Spleen (tissue), 11 donors: ENCODE results near the gene CDC42BPA. TPM values are rescaled to one million over a fixed set of nuclear protein-coding genes. Genes with fewer than 3 reads are reported as not detected.
A peak's percentile ranks its signal among the peaks of the same experiment; 100 is the strongest.

Experiments
- DNase-seq: peaks from one replicate; pipeline ENCODE4 v3.0.0-alpha.2; 2020
- H3K27ac ChIP-seq, 8 donors: fragments of 200-600 bp; sonication (generic) in 7 of 8; 1 replicate in 4 of 8; 2 replicates in 4 of 8; pipeline versions ENCODE4 v1.5.0 to v1.8.0; 2016 to 2021; ENCODE audit warnings: inconsistent platforms in 4 of 8, mild to moderate bottlenecking in 4 of 8, moderate library complexity in 1 of 8
- H3K27me3 ChIP-seq, 7 donors: fragments of 200-600 bp; sonication (generic) in 6 of 7; replicated peaks in 1 of 7; 1 replicate in 4 of 7; 2 replicates in 3 of 7; pipeline versions ENCODE4 v1.5.0 to v1.8.0; 2016 to 2021; ENCODE audit warnings: inconsistent platforms in 3 of 7, mild to moderate bottlenecking in 1 of 7
- H3K36me3 ChIP-seq, 6 donors: fragments of 200-600 bp; sonication (generic) in 5 of 6; 1 replicate in 4 of 6; 2 replicates in 2 of 6; pipeline versions ENCODE4 v1.5.0 to v1.8.0; 2016 to 2021; ENCODE audit warnings: inconsistent platforms in 2 of 6
- H3K4me1 ChIP-seq, 6 donors: fragments of 200-600 bp; sonication (generic) in 5 of 6; 1 replicate in 3 of 6; 2 replicates in 3 of 6; pipeline versions ENCODE4 v1.5.0 to v1.8.0; 2016 to 2021; ENCODE audit warnings: inconsistent platforms in 3 of 6
- H3K4me3 ChIP-seq, 8 donors: fragments of 200-600 bp; sonication (generic) in 7 of 8; 1 replicate in 4 of 8; 2 replicates in 4 of 8; pipeline versions ENCODE4 v1.5.0 to v1.8.0; 2016 to 2021; ENCODE audit warnings: inconsistent platforms in 4 of 8, mild to moderate bottlenecking in 4 of 8, moderate library complexity in 2 of 8
- H3K9me3 ChIP-seq, 8 donors: fragments of 200-600 bp; sonication (generic) in 7 of 8; 1 replicate in 4 of 8; 2 replicates in 4 of 8; pipeline versions ENCODE4 v1.5.0 to v1.8.0; 2016 to 2021; ENCODE audit warnings: inconsistent platforms in 4 of 8
- CTCF ChIP-seq, 11 experiments: fragments of 200-600 bp in 7 of 11; fragments of 450-650 bp in 4 of 11; sonication (generic) in 4 of 11; IDR thresholded peaks in 8 of 11; conservative IDR thresholded peaks in 3 of 11; 1 replicate in 7 of 11; 2 replicates in 4 of 11; pipeline versions ENCODE4 v1.4.0 to v1.8.0; 2016 to 2021; ENCODE audit warnings: antibody characterized with exemption in 11 of 11, inconsistent platforms in 4 of 11, mild to moderate bottlenecking in 1 of 11
- POLR2A ChIP-seq, 3 donors: fragments of 450-650 bp; IDR thresholded peaks; one replicate each; pipeline ENCODE4 v1.5.1; 2017; ENCODE audit warnings: antibody characterized with exemption in 3 of 3, mild to moderate bottlenecking in 1 of 3
- POLR2AphosphoS5 ChIP-seq, 3 donors: sonication (generic); formaldehyde crosslinking; IDR thresholded peaks; one replicate each; pipeline ENCODE4 v1.5.1; 2017; ENCODE audit warnings: antibody characterized with exemption in 3 of 3
- WGBS, 5 donors: extraction: QIAGEN DNeasy Blood & Tissue Kit in 3 of 5; methylation state at CpG; one replicate each; pipeline versions ENCODE4 v1.1.5 to v1.1.7; 2013 to 2018; 5-methylcytosine and 5-hydroxymethylcytosine counted together
- intact Hi-C: fragments of 100-400 bp; cut with DNase I; formaldehyde crosslinking; loops from one replicate; pipeline ENCODE4 v1.15.0; 2023; ENCODE audit warnings: low total_unique reads
- polyA plus RNA-seq, 3 donors: library from polyadenylated mRNA; stranded (reverse); fragments of 200-250 nt; gene quantifications; one replicate each; pipeline ENCODE4 v1.2.1, GENCODE V29; 2013
- total RNA-seq, 7 donors: library from RNA; depleted of rRNA in 3 of 7; stranded (reverse); fragments of >200 nt in 3 of 7; fragmentation: NEBNext Ultra II Directional in 4 of 7; extraction: Animal tissue kit (Norgen Biotek cat#: 25700) in 4 of 7; gene quantifications; one replicate each; pipeline versions ENCODE4 v1.1.0 to v1.2.1, GENCODE V29; 2016 to 2021
- donor health status: healthy with polysubstance abuse.
- donor health status: DM: no; HTN: no; CAD: no; lungs with moderate emphysema.
- donor health status: DM: no; HTN: no; CAD: no.
- donor health status: Bipolar disorder and iron deficiency.
- donor health status: healthy.
- donor health status: DM: no; HTN: no; CAD: no.
- donor health status: DM: yes; HTN: yes; CAD: no.

The CDC42BPA gene
- total and polyA plus RNA-seq, 10 donors: 1.1 to 36.4 (median 27.6) TPM

GRCh38 chr1:226985839-226986463, 332.3 kb downstream of the CDC42BPA start:
- WGBS, 5 donors: 92 to 95% (median 93%) methylated on average over 24 to 25 of the region's 25 CpGs
- Histone ChIP-seq H3K4me1 (peaks cover 7 to 49% (median 29%) of the 10 kb centered on the region in 6 donors), H3K27me3 (no peaks in the 10 kb centered on the region), H3K9me3 (no peaks in the 10 kb centered on the region), H3K36me3 (peaks cover 0 to 72% (median 55%) of the 10 kb centered on the region in 6 donors), H3K4me3 (no peak overlapping the region), H3K27ac (no peak overlapping the region)
- DNase-seq: peak; percentile 58
- TF ChIP-seq POLR2A (IDR thresholded peaks at IDR 0.05): no peak
- TF ChIP-seq POLR2AphosphoS5 (IDR thresholded peaks at IDR 0.05): peak in 1 of 3 donors; percentile 23
- intact Hi-C loops: no loop called here

GRCh38 chr1:226985239-226985838, 333.0 kb downstream of the CDC42BPA start:
- peaks cover 7 to 49% (median 26%) of the 10 kb centered on the region in 6 donors for H3K4me1 ChIP-seq
- TF ChIP-seq POLR2AphosphoS5 (IDR thresholded peaks at IDR 0.05): no peak
- no peak for TF ChIP-seq POLR2A (IDR thresholded peaks at IDR 0.05)
- TF ChIP-seq CTCF (IDR thresholded peaks at IDR 0.05 in 8 of 11, conservative IDR thresholded peaks at IDR 0.05 in 3 of 11): no peak
- intact Hi-C loops: no loop called here
- H3K4me3 ChIP-seq: no peak overlapping the region
- H3K27me3 ChIP-seq: no peaks in the 10 kb centered on the region
- 88 to 92% (median 90%) methylated on average over 18 to 20 of the region's 20 CpGs for WGBS, 5 donors
- H3K27ac ChIP-seq: no peak overlapping the region
- peak; percentile 52 for DNase-seq
- peaks cover 0 to 78% (median 56%) of the 10 kb centered on the region in 6 donors for H3K36me3 ChIP-seq
- H3K9me3 ChIP-seq: no peaks in the 10 kb centered on the region

- Histone ChIP-seq H3K27ac (no peak overlapping the region), H3K36me3 (peaks cover 0 to 85% (median 60%) of the 10 kb centered on the region in 6 donors), H3K4me1 (peaks cover 2 to 49% (median 20%) of the 10 kb centered on the region in 6 donors), H3K9me3 (no peaks in the 10 kb centered on the region), H3K4me3 (no peak overlapping the region), H3K27me3 (no peaks in the 10 kb centered on the region)
- WGBS, 5 donors: 81 to 88% (median 83%) methylated on average over 14 to 18 of the region's 18 CpGs
- DNase-seq: peak; percentile 70
- no peak for TF ChIP-seq POLR2A (IDR thresholded peaks at IDR 0.05)
- no peak for TF ChIP-seq CTCF (IDR thresholded peaks at IDR 0.05 in 8 of 11, conservative IDR thresholded peaks at IDR 0.05 in 3 of 11)
- peak in 1 of 3 donors; percentile 36 for TF ChIP-seq POLR2AphosphoS5 (IDR thresholded peaks at IDR 0.05)
- intact Hi-C loops: no loop called here
Observed at GRCh38 chr1:226984521-226985238, 333.6 kb downstream of the CDC42BPA start.

GRCh38 chr1:226983992-226984364, 334.3 kb downstream of the CDC42BPA start:
- DNase-seq: peak; percentile 60
- no peaks in the 10 kb centered on the region for H3K27me3 ChIP-seq

More at GRCh38 chr1:226983992-226984364, 334.3 kb downstream of the CDC42BPA start:
- Histone ChIP-seq H3K36me3 (peaks cover 0 to 92% (median 64%) of the 10 kb centered on the region in 6 donors), H3K4me3 (no peak overlapping the region), H3K27ac (no peak overlapping the region), H3K9me3 (no peaks in the 10 kb centered on the region), H3K4me1 (peaks cover 0 to 45% (median 12%) of the 10 kb centered on the region in 6 donors)
- intact Hi-C loops: no loop called here
- no peak for TF ChIP-seq POLR2A (IDR thresholded peaks at IDR 0.05)
- TF ChIP-seq POLR2AphosphoS5 (IDR thresholded peaks at IDR 0.05): no peak
- no peak for TF ChIP-seq CTCF (IDR thresholded peaks at IDR 0.05 in 8 of 11, conservative IDR thresholded peaks at IDR 0.05 in 3 of 11)
- 69 to 91% (median 86%) methylated on average over 4 to 5 of the region's 5 CpGs for WGBS, 5 donors
